Parathyroid adenoma (tissue), 2 donors: ENCODE results near the gene MXRA7.

ENCODE experiments used
- H2AFZ ChIP-seq: fragments of 300-600 bp; sonication (generic); one replicate; pipeline ENCODE4 v1.7.0; 2017; ENCODE audit warnings: antibody characterized with exemption, mild to moderate bottlenecking
- H3K27ac ChIP-seq: fragments of 300-600 bp; sonication (generic); one replicate; pipeline ENCODE4 v1.7.0; 2017
- H3K27me3 ChIP-seq: fragments of 300-600 bp; sonication (generic); one replicate; pipeline ENCODE4 v1.7.0; 2017; ENCODE audit warnings: low read length; ENCODE audit not compliant: control insufficient read depth, insufficient read depth
- H3K36me3 ChIP-seq: fragments of 300-600 bp; sonication (generic); one replicate; pipeline ENCODE4 v1.7.0; 2017; ENCODE audit warnings: low read length; ENCODE audit not compliant: control insufficient read depth, insufficient read depth
- H3K4me1 ChIP-seq: fragments of 300-600 bp; sonication (generic); one replicate; pipeline ENCODE4 v1.7.0; 2017; ENCODE audit warnings: control low read depth
- H3K4me2 ChIP-seq: fragments of 300-600 bp; sonication (generic); one replicate; pipeline ENCODE4 v1.7.0; 2017; ENCODE audit warnings: low read length
- H3K4me3 ChIP-seq: fragments of 300-600 bp; sonication (generic); one replicate; pipeline ENCODE4 v1.7.0; 2017; ENCODE audit warnings: low read depth, low read length
- H3K79me2 ChIP-seq: fragments of 300-600 bp; sonication (generic); one replicate; pipeline ENCODE4 v1.7.0; 2017; ENCODE audit warnings: control low read depth
- H3K9ac ChIP-seq: fragments of 300-600 bp; sonication (generic); one replicate; pipeline ENCODE4 v1.7.0; 2017; ENCODE audit warnings: mild to moderate bottlenecking
- H3K9me3 ChIP-seq: fragments of 300-600 bp; sonication (generic); one replicate; pipeline ENCODE4 v1.7.0; 2017; ENCODE audit warnings: low read length; ENCODE audit not compliant: control insufficient read depth
- CTCF ChIP-seq: fragments of 300-600 bp; sonication (generic); IDR thresholded peaks from one replicate; pipeline ENCODE4 v1.7.0; 2017; ENCODE audit warnings: antibody characterized with exemption, mild to moderate bottlenecking
- donor health status: primary hyperparathyroidism.

MXRA7 gene

DNA sequence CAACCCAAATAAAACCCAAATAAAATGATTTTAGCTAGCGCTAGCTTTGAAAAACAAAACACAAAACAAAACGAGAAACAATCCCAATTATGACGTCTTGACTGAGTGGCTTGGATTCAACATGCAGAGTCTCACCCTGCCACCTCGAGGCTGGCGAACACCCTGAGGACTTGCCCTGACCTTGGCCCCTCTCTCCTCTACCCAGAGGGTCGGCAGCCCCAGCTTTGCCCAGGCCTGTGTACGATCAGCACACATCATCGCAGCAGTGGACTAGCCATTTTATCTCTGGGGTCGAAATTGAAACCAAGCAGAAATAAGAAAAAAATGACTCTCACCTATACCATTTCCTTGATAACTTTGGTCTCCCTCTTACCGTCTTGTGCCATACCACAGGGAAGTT lies 10.7 kb upstream of the MXRA7 start:
- no peaks in the 10 kb centered on the region for H3K9me3 ChIP-seq
- peaks cover 35% of the 10 kb centered on the region for H3K79me2 ChIP-seq
- no peaks in the 10 kb centered on the region for H3K27me3 ChIP-seq
- no peak overlapping the region for H3K4me3 ChIP-seq
- no peak for TF ChIP-seq CTCF
- H3K4me2 ChIP-seq: no peak overlapping the region
- H3K27ac ChIP-seq: no peak overlapping the region
- H3K4me1 ChIP-seq: peaks cover 7% of the 10 kb centered on the region
- H3K36me3 ChIP-seq: no peaks in the 10 kb centered on the region
- no peak overlapping the region for H2AFZ ChIP-seq
- no peak overlapping the region for H3K9ac ChIP-seq

- no peak overlapping the region for H3K27ac ChIP-seq
- H3K4me1 ChIP-seq: peaks cover 7% of the 10 kb centered on the region
- H3K9me3 ChIP-seq: no peaks in the 10 kb centered on the region
- H3K79me2 ChIP-seq: peaks cover 35% of the 10 kb centered on the region
- H3K4me2 ChIP-seq: no peak overlapping the region
- TF ChIP-seq CTCF: no peak
- H3K27me3 ChIP-seq: no peaks in the 10 kb centered on the region
- H2AFZ ChIP-seq: no peak overlapping the region
- H3K36me3 ChIP-seq: no peaks in the 10 kb centered on the region
- H3K4me3 ChIP-seq: no peak overlapping the region
- H3K9ac ChIP-seq: no peak overlapping the region
These were observed 10.2 kb upstream of the MXRA7 start for GRCh38 chr17:76720941-76721340.

DNA sequence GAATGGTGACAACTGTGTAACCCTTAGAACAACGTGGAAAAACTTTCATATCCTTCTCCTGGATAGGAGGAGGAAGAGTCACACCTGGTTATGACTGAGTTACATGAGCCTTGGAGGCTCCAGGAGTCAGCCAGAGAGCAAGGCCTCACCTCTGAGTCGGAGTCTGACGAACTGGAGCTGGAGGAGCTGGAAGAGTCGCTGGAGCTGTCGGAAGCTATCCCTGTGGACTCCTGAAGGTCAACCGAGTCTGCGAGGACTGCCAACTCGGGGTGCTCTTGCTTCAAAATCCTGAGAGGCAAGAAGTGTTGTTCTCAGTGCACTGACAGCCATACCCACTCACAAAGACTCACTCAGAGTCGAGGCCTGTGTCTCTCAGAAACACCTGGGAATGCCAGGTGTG lies 9.4 kb upstream of the MXRA7 start:
- Histone ChIP-seq H3K27ac (no peak overlapping the region), H3K4me2 (no peak overlapping the region), H2AFZ (no peak overlapping the region), H3K27me3 (no peaks in the 10 kb centered on the region), H3K9ac (no peak overlapping the region), H3K9me3 (no peaks in the 10 kb centered on the region), H3K36me3 (no peaks in the 10 kb centered on the region), H3K79me2 (peaks cover 33% of the 10 kb centered on the region), H3K4me1 (peaks cover 7% of the 10 kb centered on the region), H3K4me3 (no peak overlapping the region)
- no peak for TF ChIP-seq CTCF

DNA sequence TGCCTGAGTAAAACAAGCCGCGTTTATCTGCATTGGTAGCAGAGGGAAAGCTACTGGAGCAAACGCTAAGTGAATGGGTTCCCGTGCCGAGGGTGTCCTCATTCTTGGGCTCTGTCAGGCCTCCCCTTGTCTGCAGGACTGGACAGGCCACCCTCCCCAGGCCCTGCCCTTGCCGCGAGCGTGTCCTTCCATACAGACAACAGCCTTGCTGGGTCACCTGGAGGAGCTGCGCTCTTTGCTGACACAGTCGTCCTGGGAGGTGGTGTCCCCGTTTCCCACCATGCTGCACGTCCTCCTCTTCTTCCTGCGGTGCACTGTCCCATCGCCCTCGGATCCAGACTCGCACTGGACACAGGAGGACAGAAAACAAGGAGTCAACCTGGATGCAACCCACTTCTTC lies 7.8 kb upstream of the MXRA7 start:
- no peak overlapping the region for H3K4me2 ChIP-seq
- H3K9me3 ChIP-seq: no peaks in the 10 kb centered on the region
- H3K4me3 ChIP-seq: no peak overlapping the region
- peaks cover 20% of the 10 kb centered on the region for H3K79me2 ChIP-seq
- no peaks in the 10 kb centered on the region for H3K27me3 ChIP-seq
- no peak overlapping the region for H3K27ac ChIP-seq
- H3K36me3 ChIP-seq: no peaks in the 10 kb centered on the region
- no peak overlapping the region for H3K9ac ChIP-seq
- no peaks in the 10 kb centered on the region for H3K4me1 ChIP-seq
- TF ChIP-seq CTCF: no peak
- H2AFZ ChIP-seq: no peak overlapping the region

DNA sequence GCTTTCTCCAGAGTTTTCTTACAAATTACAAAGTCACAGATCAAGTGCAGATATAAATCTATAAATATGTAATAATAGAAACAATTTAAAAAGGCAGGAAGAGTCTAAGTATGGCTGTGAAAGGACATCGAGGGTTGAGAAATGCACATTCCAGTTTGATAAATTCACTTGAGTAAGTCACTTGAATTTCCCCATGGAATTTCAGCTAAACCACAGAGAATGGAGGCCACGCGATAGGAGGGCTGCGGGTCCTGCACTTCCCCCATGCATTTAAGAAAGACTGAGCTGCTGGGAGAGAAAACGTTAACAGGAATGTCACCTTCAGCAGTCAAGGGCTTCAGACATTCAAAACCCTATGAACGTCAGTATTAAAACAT lies 6.1 kb upstream of the MXRA7 start:
- no peaks in the 10 kb centered on the region for H3K4me1 ChIP-seq
- H3K27me3 ChIP-seq: no peaks in the 10 kb centered on the region
- H3K4me3 ChIP-seq: no peak overlapping the region
- H3K4me2 ChIP-seq: no peak overlapping the region
- H3K27ac ChIP-seq: no peak overlapping the region
- H2AFZ ChIP-seq: no peak overlapping the region
- no peaks in the 10 kb centered on the region for H3K9me3 ChIP-seq
- no peak overlapping the region for H3K9ac ChIP-seq
- TF ChIP-seq CTCF: no peak
- peaks cover 10% of the 10 kb centered on the region for H3K79me2 ChIP-seq
- H3K36me3 ChIP-seq: no peaks in the 10 kb centered on the region
